GM12801 (cell line): ENCODE results near the gene IDI1.

ENCODE experiments used
- CTCF ChIP-seq: IDR thresholded peaks from one replicate; pipeline ENCODE4 v1.5.1; 2011; ENCODE audit warnings: control low read depth; ENCODE audit not compliant: insufficient read length; ENCODE audit errors: extremely low read depth

The IDI1 gene

GRCh38 chr10:1074052-1074747 is 25.3 kb upstream of the IDI1 start:
- no peak for TF ChIP-seq CTCF

DNA sequence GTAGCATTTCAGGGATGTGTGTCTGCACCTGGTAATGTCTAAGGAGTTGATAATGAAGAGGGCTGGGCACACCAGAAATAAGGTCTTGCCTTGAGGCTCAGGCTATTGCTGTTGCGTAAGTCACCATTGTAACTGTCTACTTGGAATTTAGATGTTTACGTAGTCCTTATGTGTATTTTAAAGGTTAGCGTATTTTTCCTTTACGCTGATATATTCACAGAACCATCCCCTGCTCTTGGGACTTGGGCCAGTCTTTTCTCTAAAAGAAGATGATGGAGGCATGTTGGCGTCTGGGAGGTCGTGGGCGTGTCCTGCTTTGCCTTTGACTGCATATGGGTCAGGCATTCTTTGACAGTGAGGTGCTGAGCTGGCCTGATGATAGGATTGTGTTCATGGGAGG is 22.0 kb upstream of the IDI1 start:
- TF ChIP-seq CTCF = no peak

DNA sequence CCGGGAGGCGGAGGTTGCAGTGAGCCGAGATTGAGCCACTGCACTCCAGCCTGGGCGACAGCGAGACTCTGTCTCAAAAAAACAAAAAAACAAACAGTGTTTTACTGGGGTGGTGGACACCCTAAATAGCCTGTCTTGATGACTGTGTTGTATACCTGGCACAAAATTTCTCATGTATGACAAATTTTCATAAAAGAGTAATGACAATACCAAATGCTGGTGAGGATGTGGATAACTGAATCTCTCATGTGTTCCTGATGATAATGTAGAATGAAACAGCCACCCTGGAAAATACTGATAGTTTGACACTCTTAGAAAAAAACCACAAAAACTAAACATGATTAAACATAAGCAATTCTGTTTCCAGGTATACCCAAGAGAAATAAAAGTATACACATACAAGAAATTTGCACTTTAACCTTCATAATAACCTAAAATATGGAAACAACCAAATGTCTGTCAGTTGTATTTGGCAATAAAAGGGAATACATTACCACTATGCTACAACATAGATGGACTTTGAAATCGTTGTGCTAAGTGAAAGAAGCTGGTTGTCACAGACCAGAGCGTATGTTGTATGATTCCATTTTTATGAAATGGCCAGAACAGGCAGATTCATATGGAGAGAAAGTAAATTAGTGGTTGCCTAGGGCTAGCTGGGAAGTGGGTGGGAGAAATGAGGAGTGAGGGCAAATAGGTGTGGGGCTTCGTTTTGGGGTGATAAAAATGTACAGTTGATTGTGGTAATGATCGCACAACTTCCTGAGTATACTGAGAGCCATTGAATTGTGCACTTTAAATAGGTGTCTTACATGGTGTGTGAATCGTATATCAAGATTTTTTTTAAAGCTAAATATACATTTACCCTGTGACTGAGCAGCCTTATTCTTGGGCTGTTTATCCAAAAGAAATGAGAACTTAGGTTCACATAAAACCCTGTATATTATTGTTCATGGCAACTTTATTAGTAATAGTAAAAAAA is 19.8 kb upstream of the IDI1 start:
- TF ChIP-seq CTCF = no peak

DNA sequence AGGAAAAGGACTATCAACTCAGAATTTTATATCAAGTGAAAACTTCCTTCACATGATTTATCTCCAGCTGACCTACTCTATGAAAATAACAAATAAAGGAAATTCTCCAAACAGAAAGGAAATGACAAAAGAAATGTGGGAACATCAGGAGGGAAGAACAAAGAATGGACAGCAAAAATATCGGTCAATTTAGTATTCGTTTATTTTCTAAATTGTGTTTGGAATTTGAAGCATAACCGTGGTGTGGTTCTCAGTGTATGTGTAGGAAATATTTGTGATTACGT is 16.0 kb upstream of the IDI1 start:
- TF ChIP-seq CTCF = no peak

DNA sequence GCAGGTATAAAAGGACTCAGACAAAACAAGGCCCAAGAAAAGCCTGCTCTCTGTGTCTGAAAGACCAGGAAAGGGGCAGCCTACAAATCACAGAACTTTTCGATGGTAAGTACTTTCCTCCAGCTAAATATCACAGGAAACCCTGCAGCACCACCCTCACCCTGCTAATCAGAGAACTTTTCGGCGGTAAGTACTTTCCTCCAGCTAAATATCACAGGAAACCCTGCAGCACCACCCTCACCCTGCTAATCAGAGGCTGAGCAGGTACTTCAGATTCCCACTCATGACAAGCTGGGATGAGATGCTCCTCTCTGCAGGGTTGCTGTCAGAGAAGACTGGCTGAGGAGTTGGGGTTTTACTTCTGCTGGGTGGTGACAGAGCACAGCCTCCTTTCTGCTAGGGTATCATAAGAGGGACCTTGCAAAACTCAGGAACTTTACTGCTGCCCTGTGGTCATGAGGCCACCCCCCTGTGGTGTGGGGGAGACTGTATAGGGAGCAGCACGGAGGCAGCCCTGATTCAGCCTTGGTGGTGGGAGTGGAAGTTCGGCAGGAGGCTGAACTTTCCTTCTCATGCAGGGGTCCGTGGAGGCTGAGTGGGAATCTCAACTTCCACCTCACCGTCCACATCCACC is 14.4 kb upstream of the IDI1 start:
- TF ChIP-seq CTCF = no peak

- no peak for TF ChIP-seq CTCF
Observed at GRCh38 chr10:1061930-1062774, 13.2 kb upstream of the IDI1 start.

DNA sequence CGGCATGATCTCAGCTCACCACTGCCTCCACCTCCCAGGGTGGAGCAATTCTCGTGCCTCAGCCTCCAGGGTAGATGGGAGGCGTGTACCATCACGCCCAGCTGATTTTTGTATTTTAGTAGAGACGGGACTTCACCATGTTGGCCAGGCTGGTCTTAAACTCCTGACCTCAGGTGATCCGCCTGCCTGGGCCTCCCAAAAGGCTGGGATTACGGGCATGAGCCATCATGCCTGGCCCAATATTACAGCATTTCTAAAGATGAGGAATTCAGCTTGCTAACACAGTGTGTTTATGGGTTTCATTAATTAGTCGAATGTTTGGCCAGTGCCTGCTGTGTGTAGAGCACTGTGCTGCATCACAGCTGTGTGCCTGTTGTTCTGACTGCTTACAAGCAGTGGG is 11.0 kb upstream of the IDI1 start:
- no peak for TF ChIP-seq CTCF
